Upper lobe of left lung (tissue), 6 donors: ENCODE measurements around the gene RPP30. TPM values are rescaled to one million over a fixed set of nuclear protein-coding genes. Genes with fewer than 3 reads are reported as not detected.

Source experiments
- ATAC-seq, 2 donors: fragments of 200-7000 bp; cut with Tn5 transposase; one replicate each; pipeline ENCODE4 v1.9.1; 2022; ENCODE audit warnings: mild to moderate bottlenecking in 2 of 2, moderate library complexity in 2 of 2; ENCODE audit not compliant: low FRiP score in 2 of 2
- DNase-seq, 2 donors: peaks; one replicate each; pipeline ENCODE4 v3.0.0-alpha.2; 2019 to 2020
- H3K27ac ChIP-seq, 4 donors: fragments of 200-600 bp; sonication (generic); one replicate each; pipeline ENCODE4 v1.5.1; 2016 to 2019
- H3K27me3 ChIP-seq, 4 donors: fragments of 200-600 bp; sonication (generic); one replicate each; pipeline ENCODE4 v1.5.1; 2017 to 2019
- H3K36me3 ChIP-seq, 4 donors: fragments of 200-600 bp; sonication (generic); one replicate each; pipeline ENCODE4 v1.5.1; 2016 to 2019
- H3K4me1 ChIP-seq, 4 donors: fragments of 200-600 bp; sonication (generic); one replicate each; pipeline ENCODE4 v1.5.1; 2018 to 2019
- H3K4me3 ChIP-seq, 4 donors: fragments of 200-600 bp; sonication (generic); one replicate each; pipeline ENCODE4 v1.5.1; 2017 to 2019; ENCODE audit warnings: mild to moderate bottlenecking in 2 of 4, moderate library complexity in 1 of 4
- H3K9me3 ChIP-seq, 4 donors: fragments of 200-600 bp; sonication (generic); one replicate each; pipeline ENCODE4 v1.5.1; 2018 to 2019
- EP300 ChIP-seq, 4 donors: sonication (generic); formaldehyde crosslinking; IDR thresholded peaks; one replicate each; pipeline ENCODE4 v1.5.1; 2017; ENCODE audit warnings: antibody characterized with exemption in 4 of 4, control low read depth in 2 of 4
- POLR2A ChIP-seq, 4 donors: fragments of 450-650 bp; IDR thresholded peaks; one replicate each; pipeline ENCODE4 v1.5.1; 2016 to 2017; ENCODE audit warnings: antibody characterized with exemption in 4 of 4, mild to moderate bottlenecking in 2 of 4
- POLR2AphosphoS5 ChIP-seq, 2 donors: sonication (generic); formaldehyde crosslinking; IDR thresholded peaks; one replicate each; pipeline ENCODE4 v1.5.1; 2017; ENCODE audit warnings: antibody characterized with exemption in 2 of 2
- WGBS, 2 donors: methylation state at CpG; one replicate each; pipeline ENCODE4 v1.1.5; 2017 to 2018; 5-methylcytosine and 5-hydroxymethylcytosine counted together
- total RNA-seq, 6 donors: library from RNA; depleted of rRNA in 4 of 6; stranded (reverse); fragments of >200 nt in 4 of 6; gene quantifications; one replicate each; pipeline versions ENCODE4 v1.1.0 to v1.2.1, GENCODE V29; 2016 to 2021
- TF ChIP-seq, protein P1 (sequence below), 6 experiments: fragments of 450-650 bp in 4 of 6; fragments of 200-600 bp in 2 of 6; sonication (generic) in 2 of 6; IDR thresholded peaks; one replicate each; pipeline ENCODE4 v1.5.1; 2016 to 2019; ENCODE audit warnings: antibody characterized with exemption in 6 of 6
- donor health status: DM: no; HTN: no; CAD: no; lungs with moderate emphysema.
- donor health status: DM: no; HTN: yes; CAD: no; lungs with severe emphysema.

The RPP30 gene
- total RNA-seq, 6 donors from 2014 or later, result 9.9 to 28.8 (median 23.2) TPM

DNA sequence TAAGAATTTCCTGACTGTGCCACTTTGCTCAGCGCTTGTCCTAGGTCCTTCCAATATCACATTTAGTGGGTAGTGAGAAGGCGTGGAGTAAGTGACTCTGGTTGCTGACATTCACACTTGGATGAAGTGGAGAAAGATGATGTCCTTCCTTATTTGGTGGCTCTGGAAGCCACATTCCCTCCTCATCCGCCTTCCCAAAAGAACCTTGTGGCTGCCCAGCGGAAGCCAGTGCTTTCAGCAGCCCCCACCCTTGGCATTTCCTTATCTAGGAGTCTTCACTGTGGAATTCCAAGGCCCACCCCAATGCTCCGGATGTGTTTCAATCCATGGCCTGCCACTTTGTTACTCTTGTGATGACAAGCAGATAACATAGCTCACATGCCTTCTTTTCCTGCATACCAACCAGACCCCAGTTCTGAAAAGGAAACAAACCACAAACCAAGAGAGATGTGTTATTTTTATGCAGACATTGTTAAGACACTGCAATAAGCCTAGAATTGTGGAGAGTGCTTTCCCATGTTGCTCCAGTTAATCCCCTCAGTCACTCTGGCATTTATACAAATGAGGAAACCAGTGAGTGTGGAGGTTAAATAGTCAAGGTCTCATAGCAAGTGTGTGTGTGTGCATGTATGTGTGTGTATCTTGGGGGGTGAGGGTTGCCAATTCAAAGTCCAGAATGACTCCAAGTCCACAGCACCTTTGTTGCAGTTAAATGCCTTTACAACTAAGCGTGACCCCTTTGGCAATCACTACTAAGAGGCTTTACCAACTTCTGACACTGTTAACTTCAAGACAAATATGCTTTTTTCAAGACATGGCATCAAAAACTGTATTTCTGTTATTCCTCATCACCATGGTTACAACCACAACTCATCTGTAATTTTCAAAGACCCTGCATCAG is 59.4 kb downstream of the RPP30 start:
- ATAC-seq (peak; percentile 71 to 76), DNase-seq (peak in 1 of 2 donors; percentile 39)
- Histone ChIP-seq H3K9me3 (no peaks in the 10 kb centered on the region), H3K36me3 (no peaks in the 10 kb centered on the region), H3K27ac (peak overlapping the region; percentile 70 to 89 (median 75)), H3K27me3 (no peaks in the 10 kb centered on the region), H3K4me3 (no peak overlapping the region), H3K4me1 (peaks cover 18 to 29% (median 22%) of the 10 kb centered on the region in 4 donors)
- TF ChIP-seq POLR2A (IDR thresholded peaks at IDR 0.05), result no peak
- TF ChIP-seq, protein P1, sequence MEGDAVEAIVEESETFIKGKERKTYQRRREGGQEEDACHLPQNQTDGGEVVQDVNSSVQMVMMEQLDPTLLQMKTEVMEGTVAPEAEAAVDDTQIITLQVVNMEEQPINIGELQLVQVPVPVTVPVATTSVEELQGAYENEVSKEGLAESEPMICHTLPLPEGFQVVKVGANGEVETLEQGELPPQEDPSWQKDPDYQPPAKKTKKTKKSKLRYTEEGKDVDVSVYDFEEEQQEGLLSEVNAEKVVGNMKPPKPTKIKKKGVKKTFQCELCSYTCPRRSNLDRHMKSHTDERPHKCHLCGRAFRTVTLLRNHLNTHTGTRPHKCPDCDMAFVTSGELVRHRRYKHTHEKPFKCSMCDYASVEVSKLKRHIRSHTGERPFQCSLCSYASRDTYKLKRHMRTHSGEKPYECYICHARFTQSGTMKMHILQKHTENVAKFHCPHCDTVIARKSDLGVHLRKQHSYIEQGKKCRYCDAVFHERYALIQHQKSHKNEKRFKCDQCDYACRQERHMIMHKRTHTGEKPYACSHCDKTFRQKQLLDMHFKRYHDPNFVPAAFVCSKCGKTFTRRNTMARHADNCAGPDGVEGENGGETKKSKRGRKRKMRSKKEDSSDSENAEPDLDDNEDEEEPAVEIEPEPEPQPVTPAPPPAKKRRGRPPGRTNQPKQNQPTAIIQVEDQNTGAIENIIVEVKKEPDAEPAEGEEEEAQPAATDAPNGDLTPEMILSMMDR (IDR thresholded peaks at IDR 0.05), result no peak
- peak; percentile 46 to 77 for TF ChIP-seq POLR2AphosphoS5 (IDR thresholded peaks at IDR 0.05)
- peak in 2 of 4 donors; percentile 33 to 55 for TF ChIP-seq EP300 (IDR thresholded peaks at IDR 0.05)
- 32 to 34% methylated on average over 6 of the region's 6 CpGs for WGBS, 2 donors

DNA sequence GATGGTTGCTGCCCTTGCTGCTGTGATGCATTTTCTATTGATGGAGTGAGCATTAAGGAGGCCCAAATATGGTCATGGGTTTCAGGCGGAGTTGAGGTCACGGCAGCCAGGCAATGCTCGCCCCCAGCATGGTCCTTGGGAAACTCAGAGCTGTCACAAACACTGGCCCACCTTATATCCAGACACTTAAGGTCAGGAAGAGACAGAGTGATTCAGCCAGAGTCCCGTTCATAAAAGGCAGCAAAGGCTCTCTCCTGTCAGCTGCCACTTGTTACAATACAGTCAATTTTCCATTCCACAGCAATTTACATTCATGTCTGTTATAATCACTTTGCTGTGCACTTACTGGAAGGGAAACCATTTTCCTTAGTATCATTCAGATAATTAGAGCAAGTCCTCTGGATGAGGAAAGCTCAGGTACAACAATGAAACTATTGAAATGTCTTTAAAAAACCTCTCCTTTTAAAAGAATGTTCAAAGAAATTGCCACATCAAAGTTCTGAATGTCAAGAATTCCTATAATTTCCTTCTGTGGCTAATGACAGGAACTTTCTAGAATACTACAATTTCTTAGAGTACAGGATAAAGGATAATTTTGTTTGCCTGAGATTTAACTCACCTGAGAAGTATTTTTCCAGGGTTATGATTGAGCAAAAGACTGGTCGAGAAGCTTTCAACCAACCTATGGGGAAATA is 64.0 kb downstream of the RPP30 start:
- H3K27me3 ChIP-seq, result no peaks in the 10 kb centered on the region
- H3K36me3 ChIP-seq, result no peaks in the 10 kb centered on the region
- H3K27ac ChIP-seq, result no peak overlapping the region
- TF ChIP-seq POLR2A (IDR thresholded peaks at IDR 0.05) (no peak), EP300 (IDR thresholded peaks at IDR 0.05) (no peak), POLR2AphosphoS5 (IDR thresholded peaks at IDR 0.05) (no peak)
- ATAC-seq (no peak), DNase-seq (no peak)
- peaks cover 11 to 17% (median 13%) of the 10 kb centered on the region in 4 donors for H3K4me1 ChIP-seq
- 66 to 74% methylated on average over 5 of the region's 5 CpGs for WGBS, 2 donors
- H3K9me3 ChIP-seq, result no peaks in the 10 kb centered on the region
- no peak overlapping the region for H3K4me3 ChIP-seq

DNA sequence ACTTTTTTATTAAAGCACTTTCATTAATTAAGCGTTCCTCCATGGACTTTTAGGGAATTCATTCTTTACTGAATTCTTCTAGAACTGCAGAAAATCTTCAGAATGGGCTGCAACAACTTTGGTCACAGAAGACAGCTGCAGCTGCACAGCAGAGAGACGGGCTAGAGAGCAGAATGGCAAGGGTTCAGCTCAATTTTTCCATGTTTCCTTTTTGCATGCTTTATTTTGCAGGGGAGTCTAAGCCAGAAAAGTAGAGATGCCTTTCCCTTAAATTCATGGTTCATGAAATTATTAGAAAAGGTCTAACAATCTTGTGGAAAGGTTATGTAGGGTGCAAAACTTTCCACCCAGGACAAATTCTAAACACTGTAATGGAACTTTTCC is 64.5 kb downstream of the RPP30 start:
- Histone ChIP-seq H3K36me3 (no peaks in the 10 kb centered on the region), H3K4me1 (peaks cover 5 to 11% (median 8%) of the 10 kb centered on the region in 4 donors), H3K27ac (no peak overlapping the region), H3K27me3 (no peaks in the 10 kb centered on the region), H3K4me3 (no peak overlapping the region), H3K9me3 (no peaks in the 10 kb centered on the region)
- WGBS, 2 donors, result 64 to 76% methylated on average over 2 of the region's 2 CpGs
- DNase-seq (no peak), ATAC-seq (no peak)
- no peak for TF ChIP-seq POLR2A (IDR thresholded peaks at IDR 0.05)
- TF ChIP-seq EP300 (IDR thresholded peaks at IDR 0.05), result no peak
- TF ChIP-seq, protein P1 (IDR thresholded peaks at IDR 0.05), result no peak
- no peak for TF ChIP-seq POLR2AphosphoS5 (IDR thresholded peaks at IDR 0.05)

DNA sequence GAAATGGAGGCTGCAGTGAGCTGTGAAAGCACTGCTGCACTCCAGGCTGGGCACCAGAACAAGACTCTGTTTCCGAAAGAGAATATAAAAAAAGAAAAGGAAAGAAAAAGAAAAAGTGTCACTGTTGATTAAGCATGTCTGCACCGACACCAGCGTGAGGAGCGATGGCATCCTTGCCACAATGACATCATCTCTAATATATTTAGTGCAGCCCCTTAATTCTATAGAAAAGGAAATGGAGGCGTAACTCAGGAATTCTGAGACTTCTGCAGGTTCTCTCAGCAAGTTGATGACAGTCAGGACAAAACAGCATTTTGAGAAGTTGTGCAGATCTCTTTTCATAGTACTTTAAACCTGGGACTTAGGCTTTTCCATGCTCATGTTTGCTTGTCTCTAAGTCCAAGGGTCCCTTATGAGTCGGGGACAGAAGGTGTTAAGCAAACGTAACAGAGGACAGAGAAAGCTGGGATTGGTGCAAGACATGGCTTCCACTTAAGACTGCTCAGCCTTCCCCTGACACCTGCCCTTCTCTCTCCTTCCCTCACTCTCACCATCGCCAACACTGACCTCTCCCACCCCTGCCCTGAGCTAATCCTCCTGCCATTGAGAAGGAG is 66.0 kb downstream of the RPP30 start:
- TF ChIP-seq POLR2A (IDR thresholded peaks at IDR 0.05), result no peak
- no peak for TF ChIP-seq EP300 (IDR thresholded peaks at IDR 0.05)
- TF ChIP-seq, protein P1 (IDR thresholded peaks at IDR 0.05), result no peak
- TF ChIP-seq POLR2AphosphoS5 (IDR thresholded peaks at IDR 0.05), result no peak
- Histone ChIP-seq H3K4me1 (peaks cover 0 to 2% (median 1%) of the 10 kb centered on the region in 4 donors), H3K27ac (no peak overlapping the region), H3K4me3 (no peak overlapping the region), H3K9me3 (no peaks in the 10 kb centered on the region), H3K36me3 (no peaks in the 10 kb centered on the region), H3K27me3 (no peaks in the 10 kb centered on the region)
- ATAC-seq, result no peak
- 91 to 94% methylated on average over 8 of the region's 8 CpGs for WGBS, 2 donors
- DNase-seq, result no peak

DNA sequence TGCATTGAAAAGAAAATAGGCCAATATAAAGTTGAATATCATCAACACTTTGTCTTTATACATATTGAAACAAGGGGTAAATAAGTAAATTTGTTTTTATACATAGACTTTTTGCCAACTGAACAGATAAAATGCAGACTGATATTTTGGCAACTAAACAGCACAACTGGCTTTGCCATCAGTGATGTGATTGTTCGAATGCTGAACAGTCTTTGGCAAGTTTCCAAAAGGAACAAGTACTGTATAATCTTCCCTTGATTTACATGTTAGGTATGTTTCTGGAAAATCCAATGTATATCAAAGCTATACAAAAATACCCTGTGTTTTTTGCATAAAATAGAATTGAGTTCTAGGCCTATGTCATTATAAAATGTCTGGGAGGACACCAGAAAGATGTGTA is 67.3 kb downstream of the RPP30 start:
- no peaks in the 10 kb centered on the region for H3K9me3 ChIP-seq
- H3K4me3 ChIP-seq, result no peak overlapping the region
- DNase-seq (no peak), ATAC-seq (no peak)
- H3K4me1 ChIP-seq, result peaks cover 0 to 2% (median 0%) of the 10 kb centered on the region in 4 donors
- WGBS, 2 donors, result 57 to 67% methylated on average over 1 of the region's 1 CpG
- H3K27ac ChIP-seq, result no peak overlapping the region
- TF ChIP-seq POLR2AphosphoS5 (IDR thresholded peaks at IDR 0.05) (no peak), POLR2A (IDR thresholded peaks at IDR 0.05) (no peak), EP300 (IDR thresholded peaks at IDR 0.05) (no peak)
- TF ChIP-seq, protein P1 (IDR thresholded peaks at IDR 0.05), result no peak
- H3K36me3 ChIP-seq, result no peaks in the 10 kb centered on the region
- no peaks in the 10 kb centered on the region for H3K27me3 ChIP-seq
